NCI-H2107 treated with DMSO at 0.1 percent for 48 hours (cell line): Measurements from ENCODE around the gene HSPB2.

Experiments
- DNase-seq: peaks from one replicate; lab custom pipeline; 2025; ENCODE audit not compliant: unreplicated experiment; lab: John Stamatoyannopoulos, UW

Gene HSPB2

GRCh38 chr11:111937461-111937769, 24.9 kb downstream of the HSPB2 start:
- no peak for DNase-seq

- no peak for DNase-seq
Observed at GRCh38 chr11:111937844-111938243, 25.3 kb downstream of the HSPB2 start.

- DNase-seq: no peak
Observed at GRCh38 chr11:111938687-111939160, 26.2 kb downstream of the HSPB2 start.

- DNase-seq: no peak
Observed at GRCh38 chr11:111939836-111940604, 27.5 kb downstream of the HSPB2 start.

GRCh38 chr11:111941963-111942362, 29.4 kb downstream of the HSPB2 start:
- no peak for DNase-seq

GRCh38 chr11:111942829-111943228, 30.3 kb downstream of the HSPB2 start:
- no peak for DNase-seq

GRCh38 chr11:111944139-111944538, 31.6 kb downstream of the HSPB2 start:
- DNase-seq: no peak

- no peak for DNase-seq
Observed at GRCh38 chr11:111944651-111945051, 32.1 kb downstream of the HSPB2 start.

- DNase-seq: no peak
Observed at GRCh38 chr11:111945198-111945597, 32.7 kb downstream of the HSPB2 start.

GRCh38 chr11:111946499-111946898, 34.0 kb downstream of the HSPB2 start:
- DNase-seq: no peak

- no peak for DNase-seq
Observed at GRCh38 chr11:111947143-111947542, 34.6 kb downstream of the HSPB2 start.

GRCh38 chr11:111949519-111950426, 37.2 kb downstream of the HSPB2 start:
- no peak for DNase-seq

- DNase-seq: no peak
Observed at GRCh38 chr11:111951565-111951964, 39.0 kb downstream of the HSPB2 start.

- DNase-seq: no peak
Observed at GRCh38 chr11:111954154-111954553, 41.6 kb downstream of the HSPB2 start.

- no peak for DNase-seq
Observed at GRCh38 chr11:111957663-111958444, 45.3 kb downstream of the HSPB2 start.

GRCh38 chr11:111960916-111961315, 48.4 kb downstream of the HSPB2 start:
- no peak for DNase-seq

- no peak for DNase-seq
Observed at GRCh38 chr11:111961389-111962300, 49.1 kb downstream of the HSPB2 start.
